Activated naive CD4-positive, alpha-beta T cell treated with anti-CD3 and anti-CD28 coated beads for 36 hours (primary cell): ENCODE data around the gene MFN2. TPM values are rescaled to one million over a fixed set of nuclear protein-coding genes. Genes with fewer than 3 reads are reported as not detected.

Experiments used
- microRNA-seq: library from miRNA; unstranded; fragments of <30 nt; microRNA quantifications from one replicate; pipeline ENCODE4 v1.2.0, GENCODE V29; 2022; ENCODE audit warnings: borderline microRNAs expressed, borderline replicate concordance
- total RNA-seq, 2 experiments: library from RNA; stranded (reverse); gene quantifications; one replicate each; pipeline ENCODE4 v1.2.3, GENCODE V29; 2021

Gene MFN2
- total RNA-seq, 2 experiments from 2014 or later = 47.4 to 52.3 TPM

Small RNA genes lying within 50 kb of the gene (microRNA-seq; reads per million reads assigned to microRNA genes)
- gene MIR6729 = not detected

Other genes starting within 250 kb of the MFN2 start
- 10 to 100 TPM; 20.3 to 21.7 TPM for gene AGTRAP, start 244.3 kb upstream of the MFN2 start, total RNA-seq
- not detected for gene C1orf167, start 218.3 kb upstream of the MFN2 start, total RNA-seq
- gene MTHFR, start 174.5 kb upstream of the MFN2 start, total RNA-seq = 1 to 10 TPM; 7.1 to 7.9 TPM
- 10 to 100 TPM; 11.3 to 11.6 TPM for gene CLCN6, start 174.3 kb upstream of the MFN2 start, total RNA-seq
- not detected for gene NPPA, start 132.7 kb upstream of the MFN2 start, total RNA-seq
- not detected for gene NPPB, start 121.5 kb upstream of the MFN2 start, total RNA-seq
- 10 to 100 TPM; 16.0 to 17.7 TPM for gene KIAA2013, start 54.0 kb upstream of the MFN2 start, total RNA-seq
- gene PLOD1, start 45.7 kb upstream of the MFN2 start, total RNA-seq = 1 to 10 TPM; 6.7 to 9.0 TPM
- 10 to 100 TPM; 32.8 to 36.4 TPM for gene MIIP, start 39.1 kb downstream of the MFN2 start, total RNA-seq
- 10 to 100 TPM; 18.6 to 18.8 TPM for gene TNFRSF8, start 82.9 kb downstream of the MFN2 start, total RNA-seq
- 10 to 100 TPM; 69.4 to 75.7 TPM for gene TNFRSF1B, start 186.5 kb downstream of the MFN2 start, total RNA-seq
- 10 to 100 TPM; 20.0 to 23.3 TPM for gene VPS13D, start 249.6 kb downstream of the MFN2 start, total RNA-seq